K562 (cell line): Measurements from ENCODE around the gene CYFIP2. TPM values are rescaled to one million over a fixed set of nuclear protein-coding genes. Genes with fewer than 3 reads are reported as not detected.

Experiments
- CBX1 ChIP-seq: sonication (generic); IDR thresholded peaks from 2 replicates; pipeline ENCODE4 v1.6.1; 2016; ENCODE audit warnings: antibody characterized with exemption, low read depth, mild to moderate bottlenecking
- ERF ChIP-seq: fragments of 450-650 bp; formaldehyde crosslinking; IDR thresholded peaks from 2 replicates; pipeline ENCODE4 v1.4.0; 2020; ENCODE audit warnings: mild to moderate bottlenecking, mixed read lengths
- GABPB1 ChIP-seq: sonication (generic); formaldehyde crosslinking; IDR thresholded peaks from 2 replicates; pipeline ENCODE4 v1.8.0; 2022; ENCODE audit warnings: mild to moderate bottlenecking, missing genetic modification reagents
- KAT7 ChIP-seq: sonication (generic); formaldehyde crosslinking; IDR thresholded peaks from 2 replicates; pipeline ENCODE4 v1.8.0; 2022; ENCODE audit warnings: missing genetic modification reagents, mild to moderate bottlenecking, borderline replicate concordance
- KLF16 ChIP-seq: IDR thresholded peaks from 2 replicates; pipeline ENCODE4 v1.6.1; 2016; ENCODE audit warnings: antibody characterized with exemption
- MYC ChIP-seq, 2 experiments: fragments of 250-450 bp in 1 of 2; sonication (Bioruptor Pico) in 1 of 2; IDR thresholded peaks; 2 replicates each; pipeline versions ENCODE4 v1.5.1 to v1.6.1; 2012 to 2021; ENCODE audit warnings: low read depth in 2 of 2, borderline replicate concordance in 1 of 2, improper control_type of control experiment in 1 of 2, low read length in 1 of 2, mild to moderate bottlenecking in 1 of 2, moderate library complexity in 1 of 2
- POLR3A ChIP-seq: IDR thresholded peaks from 2 replicates; pipeline ENCODE4 v1.6.1; 2011; ENCODE audit warnings: borderline replicate concordance, mild to moderate bottlenecking, moderate library complexity; ENCODE audit not compliant: insufficient read length, insufficient read depth; ENCODE audit errors: extremely low read depth
- RCOR1 ChIP-seq, 2 experiments: IDR thresholded peaks; 2 replicates each; pipeline ENCODE4 v1.6.1; 2012; ENCODE audit warnings: low read depth in 2 of 2, low read length in 2 of 2, borderline replicate concordance in 1 of 2, improper control_type of control experiment in 1 of 2
- TBL1XR1 ChIP-seq, 2 experiments: IDR thresholded peaks; 2 replicates each; pipeline ENCODE4 v1.6.1; 2012; ENCODE audit warnings: improper control_type of control experiment in 2 of 2, low read length in 2 of 2, mild to moderate bottlenecking in 1 of 2
- ZNF263 ChIP-seq: sonication (generic); formaldehyde crosslinking; IDR thresholded peaks from 2 replicates; pipeline ENCODE4 v1.8.0; 2022; ENCODE audit warnings: mild to moderate bottlenecking, missing genetic modification reagents, borderline replicate concordance
- ZNF589 ChIP-seq: fragments of 200-800 bp; sonication (Bioruptor generic); IDR thresholded peaks from 2 replicates; pipeline ENCODE4 v1.6.1; 2016; ENCODE audit warnings: low read depth, missing genetic modification characterization, missing compliant biosample characterization
- ZNF766 ChIP-seq: fragments of 200-800 bp; sonication (Bioruptor generic); conservative IDR thresholded peaks from 2 replicates; pipeline ENCODE4 v1.6.1; 2016; ENCODE audit warnings: missing genetic modification characterization, missing compliant biosample characterization
- polyA plus RNA-seq, 8 experiments: library from polyadenylated mRNA; depleted of rRNA in 4 of 8; stranded (reverse) in 5 of 8; unstranded in 3 of 8; fragments of >200 nt; fragmentation: Nextera tagmentation in 2 of 8; fragmentation: Illumina TruSeq in 1 of 8; extraction: Ambion mirVana in 2 of 8; extraction: Trizol in 1 of 8; gene quantifications; 2 replicates each; pipeline versions ENCODE4 v1.2.1 to v1.2.3, GENCODE V29; 2011 to 2014; ENCODE audit warnings: inconsistent platforms in 1 of 8, missing spikeins in 1 of 8
- total RNA-seq, 7 experiments: library from RNA; depleted of rRNA in 6 of 7; stranded (reverse); fragments of >200 nt in 6 of 7; fragmentation: Illumina TruSeq in 2 of 7; extraction: Trizol in 2 of 7; gene quantifications; 2 replicates each; pipeline versions ENCODE4 v1.2.1 to v1.2.3, GENCODE V29; 2011 to 2021; ENCODE audit warnings: low replicate concordance in 1 of 7
- TF ChIP-seq, protein P1 (sequence below): fragments of 250-450 bp; sonication (Bioruptor Pico); IDR thresholded peaks from 2 replicates; pipeline ENCODE4 v1.4.0; 2020; ENCODE audit warnings: mild to moderate bottlenecking, moderate library complexity, borderline replicate concordance
- TF ChIP-seq, protein P2 (sequence below), 2 experiments: fragments of 200-800 bp in 1 of 2; sonication (Bioruptor generic) in 1 of 2; sonication (generic) in 1 of 2; formaldehyde crosslinking in 1 of 2; IDR thresholded peaks in 1 of 2; conservative IDR thresholded peaks in 1 of 2; 2 replicates each; pipeline versions ENCODE4 v1.5.0 to v1.6.1; 2016 to 2020; ENCODE audit warnings: missing compliant biosample characterization in 1 of 2, missing genetic modification characterization in 1 of 2, missing genetic modification reagents in 1 of 2

CYFIP2 gene
- total and polyA plus RNA-seq, 9 of the 15 experiments (the other 6 are each of a cell fraction or from before 2014, with no cell fraction given), result 0.76 to 2.9 (median 1.4) TPM; not detected in 1

GRCh38 chr5:157358871-157359270 lies 92.9 kb downstream of the CYFIP2 start (continued):
- TF ChIP-seq MYC (IDR thresholded peaks at IDR 0.05; ENCODE audit: low read depth, low read length), result no peak
- TF ChIP-seq MYC (CRISPR knock-in tag; IDR thresholded peaks at IDR 0.05; ENCODE audit: borderline replicate concordance, low read depth), result no peak
- TF ChIP-seq RCOR1 (IDR thresholded peaks at IDR 0.05; ENCODE audit: borderline replicate concordance in 1 of 2, low read depth in 2 of 2, low read length in 2 of 2), result 0 out of 4 replicates have a peak, but pooled peaks of 1 of the 2 experiments have one; percentile 23
- no peak for TF ChIP-seq POLR3A
- TF ChIP-seq ZNF263, result no peak
- TF ChIP-seq TBL1XR1 (IDR thresholded peaks at IDR 0.05; ENCODE audit: low read length in 2 of 2), result no peak
- TF ChIP-seq, protein P1, sequence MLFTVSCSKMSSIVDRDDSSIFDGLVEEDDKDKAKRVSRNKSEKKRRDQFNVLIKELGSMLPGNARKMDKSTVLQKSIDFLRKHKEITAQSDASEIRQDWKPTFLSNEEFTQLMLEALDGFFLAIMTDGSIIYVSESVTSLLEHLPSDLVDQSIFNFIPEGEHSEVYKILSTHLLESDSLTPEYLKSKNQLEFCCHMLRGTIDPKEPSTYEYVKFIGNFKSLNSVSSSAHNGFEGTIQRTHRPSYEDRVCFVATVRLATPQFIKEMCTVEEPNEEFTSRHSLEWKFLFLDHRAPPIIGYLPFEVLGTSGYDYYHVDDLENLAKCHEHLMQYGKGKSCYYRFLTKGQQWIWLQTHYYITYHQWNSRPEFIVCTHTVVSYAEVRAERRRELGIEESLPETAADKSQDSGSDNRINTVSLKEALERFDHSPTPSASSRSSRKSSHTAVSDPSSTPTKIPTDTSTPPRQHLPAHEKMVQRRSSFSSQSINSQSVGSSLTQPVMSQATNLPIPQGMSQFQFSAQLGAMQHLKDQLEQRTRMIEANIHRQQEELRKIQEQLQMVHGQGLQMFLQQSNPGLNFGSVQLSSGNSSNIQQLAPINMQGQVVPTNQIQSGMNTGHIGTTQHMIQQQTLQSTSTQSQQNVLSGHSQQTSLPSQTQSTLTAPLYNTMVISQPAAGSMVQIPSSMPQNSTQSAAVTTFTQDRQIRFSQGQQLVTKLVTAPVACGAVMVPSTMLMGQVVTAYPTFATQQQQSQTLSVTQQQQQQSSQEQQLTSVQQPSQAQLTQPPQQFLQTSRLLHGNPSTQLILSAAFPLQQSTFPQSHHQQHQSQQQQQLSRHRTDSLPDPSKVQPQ (CRISPR knock-in tag), result no peak
- TF ChIP-seq, protein P2, sequence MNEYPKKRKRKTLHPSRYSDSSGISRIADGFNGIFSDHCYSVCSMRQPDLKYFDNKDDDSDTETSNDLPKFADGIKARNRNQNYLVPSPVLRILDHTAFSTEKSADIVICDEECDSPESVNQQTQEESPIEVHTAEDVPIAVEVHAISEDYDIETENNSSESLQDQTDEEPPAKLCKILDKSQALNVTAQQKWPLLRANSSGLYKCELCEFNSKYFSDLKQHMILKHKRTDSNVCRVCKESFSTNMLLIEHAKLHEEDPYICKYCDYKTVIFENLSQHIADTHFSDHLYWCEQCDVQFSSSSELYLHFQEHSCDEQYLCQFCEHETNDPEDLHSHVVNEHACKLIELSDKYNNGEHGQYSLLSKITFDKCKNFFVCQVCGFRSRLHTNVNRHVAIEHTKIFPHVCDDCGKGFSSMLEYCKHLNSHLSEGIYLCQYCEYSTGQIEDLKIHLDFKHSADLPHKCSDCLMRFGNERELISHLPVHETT (CRISPR knock-in tag; conservative IDR thresholded peaks at IDR 0.05 in 1 of 2, IDR thresholded peaks at IDR 0.05 in 1 of 2), result peak in 1 of 2 experiments; percentile 60; a peak in 1 of 4 replicates
- TF ChIP-seq KLF16, result 0 out of 2 replicates have a peak, but pooled peaks have one; percentile 11
- TF ChIP-seq ZNF766 (CRISPR knock-in tag), result peak; percentile 41
- no peak for TF ChIP-seq GABPB1 (CRISPR knock-in tag)
- TF ChIP-seq ERF (CRISPR knock-in tag), result no peak
- TF ChIP-seq CBX1, result no peak
- TF ChIP-seq ZNF589 (CRISPR knock-in tag), result no peak
- no peak for TF ChIP-seq KAT7 (CRISPR knock-in tag)
